Liver (tissue), 9 donors: Measurements from ENCODE around the gene LMF2. TPM values are rescaled to one million over a fixed set of nuclear protein-coding genes. Genes with fewer than 3 reads are reported as not detected.

Source experiments
- DNase-seq: peaks from one replicate; pipeline ENCODE4 v3.0.0-alpha.2; 2017; ENCODE audit warnings: low spot score
- H3K27ac ChIP-seq, 2 donors: one replicate each; pipeline ENCODE4 v1.7.0; 2013; ENCODE audit warnings: inconsistent platforms in 2 of 2, low read length in 2 of 2, control low read depth in 1 of 2, low read depth in 1 of 2, mild to moderate bottlenecking in 1 of 2
- H3K27me3 ChIP-seq, 4 donors: one replicate each; pipeline versions ENCODE4 v1.6.1 to v1.7.0; 2013; ENCODE audit warnings: low read length in 3 of 4, inconsistent platforms in 1 of 4, mild to moderate bottlenecking in 1 of 4, moderate library complexity in 1 of 4; ENCODE audit not compliant: control insufficient read depth in 4 of 4, insufficient read depth in 4 of 4
- H3K36me3 ChIP-seq, 4 donors: one replicate each; pipeline versions ENCODE4 v1.6.1 to v1.7.0; 2013; ENCODE audit warnings: low read length in 3 of 4, mild to moderate bottlenecking in 3 of 4, low read depth in 1 of 4, moderate library complexity in 1 of 4; ENCODE audit not compliant: control insufficient read depth in 4 of 4, insufficient read depth in 3 of 4
- H3K4me1 ChIP-seq, 4 donors: one replicate each; pipeline versions ENCODE4 v1.6.1 to v1.7.0; 2013; ENCODE audit warnings: low read length in 3 of 4, mild to moderate bottlenecking in 3 of 4, moderate library complexity in 1 of 4; ENCODE audit not compliant: control insufficient read depth in 4 of 4, insufficient read depth in 4 of 4
- H3K4me3 ChIP-seq, 3 donors: one replicate each; pipeline versions ENCODE4 v1.6.1 to v1.7.0; 2013; ENCODE audit warnings: low read length in 3 of 3, control low read depth in 1 of 3, low read depth in 1 of 3, mild to moderate bottlenecking in 1 of 3
- H3K9ac ChIP-seq, 2 donors: one replicate each; pipeline ENCODE4 v1.7.0; 2013; ENCODE audit warnings: low read length in 2 of 2, mild to moderate bottlenecking in 2 of 2, moderate library complexity in 2 of 2, control low read depth in 1 of 2, low read depth in 1 of 2
- H3K9me3 ChIP-seq, 4 donors: one replicate each; pipeline versions ENCODE4 v1.6.1 to v1.7.0; 2013; ENCODE audit warnings: low read length in 3 of 4; ENCODE audit not compliant: control insufficient read depth in 4 of 4
- ATF3 ChIP-seq: IDR thresholded peaks from 2 replicates; pipeline ENCODE4 v1.6.1; 2016; ENCODE audit warnings: antibody characterized with exemption
- CTCF ChIP-seq: fragments of 150-350 bp; IDR thresholded peaks from 2 replicates; pipeline ENCODE4 v1.5.1; 2017; ENCODE audit warnings: improper control_type of control experiment, low read depth, low read length; ENCODE audit not compliant: missing input control
- EGR1 ChIP-seq, 2 donors: IDR thresholded peaks; 2 replicates each; pipeline ENCODE4 v1.6.1; 2016 to 2018; ENCODE audit warnings: antibody characterized with exemption in 2 of 2, low read depth in 2 of 2
- FOXA1 ChIP-seq: IDR thresholded peaks from 2 replicates; pipeline ENCODE4 v1.6.1; 2016; ENCODE audit warnings: antibody characterized with exemption
- GABPA ChIP-seq, 2 donors: IDR thresholded peaks in 1 of 2; conservative IDR thresholded peaks in 1 of 2; 2 replicates each; pipeline ENCODE4 v1.6.1; 2016; ENCODE audit warnings: antibody characterized with exemption in 2 of 2, mild to moderate bottlenecking in 1 of 2, moderate library complexity in 1 of 2
- HNF4A ChIP-seq, 2 donors: conservative IDR thresholded peaks; 2 replicates each; pipeline ENCODE4 v1.6.1; 2016; ENCODE audit warnings: antibody characterized with exemption in 2 of 2, mild to moderate bottlenecking in 2 of 2
- HNF4G ChIP-seq: IDR thresholded peaks from 2 replicates; pipeline ENCODE4 v1.6.1; 2016; ENCODE audit warnings: antibody characterized with exemption
- JUND ChIP-seq, 2 donors: IDR thresholded peaks; 2 replicates each; pipeline ENCODE4 v1.6.1; 2016; ENCODE audit warnings: antibody characterized with exemption in 2 of 2
- MAX ChIP-seq: IDR thresholded peaks from 2 replicates; pipeline ENCODE4 v1.6.1; 2016; ENCODE audit warnings: antibody characterized with exemption
- NR2F2 ChIP-seq: IDR thresholded peaks from 2 replicates; pipeline ENCODE4 v1.6.1; 2016; ENCODE audit warnings: antibody characterized with exemption
- RAD21 ChIP-seq, 2 donors: IDR thresholded peaks; 2 replicates each; pipeline ENCODE4 v1.6.1; 2016; ENCODE audit warnings: antibody characterized with exemption in 2 of 2, mild to moderate bottlenecking in 2 of 2
- RXRA ChIP-seq, 2 donors: IDR thresholded peaks; 2 replicates each; pipeline ENCODE4 v1.6.1; 2017 to 2018; ENCODE audit warnings: antibody characterized with exemption in 2 of 2, mild to moderate bottlenecking in 1 of 2
- SP1 ChIP-seq: IDR thresholded peaks from 2 replicates; pipeline ENCODE4 v1.6.1; 2018; ENCODE audit warnings: antibody characterized with exemption, mild to moderate bottlenecking
- TAF1 ChIP-seq: conservative IDR thresholded peaks from 2 replicates; pipeline ENCODE4 v1.6.1; 2016; ENCODE audit warnings: antibody characterized with exemption, mild to moderate bottlenecking
- YY1 ChIP-seq: IDR thresholded peaks from 2 replicates; pipeline ENCODE4 v1.6.1; 2016; ENCODE audit warnings: antibody characterized with exemption, mild to moderate bottlenecking
- ZBTB33 ChIP-seq: IDR thresholded peaks from 2 replicates; pipeline ENCODE4 v1.6.1; 2016; ENCODE audit warnings: antibody characterized with exemption
- WGBS: extraction: QIAGEN DNeasy Blood & Tissue Kit; methylation state at CpG from one replicate; pipeline ENCODE4 v1.1.7; 2013; 5-methylcytosine and 5-hydroxymethylcytosine counted together
- polyA plus RNA-seq, 2 donors: library from polyadenylated mRNA; stranded (reverse) in 1 of 2; unstranded in 1 of 2; fragments of 200-250 nt in 1 of 2; fragments of >200 nt in 1 of 2; fragmentation: Nextera tagmentation in 1 of 2; extraction: Ambion mirVana in 1 of 2; gene quantifications; one replicate each; pipeline versions ENCODE4 v1.2.1 to v1.2.3, GENCODE V29; 2013 to 2015
- total RNA-seq, 2 donors: library from RNA; depleted of rRNA; stranded (reverse); fragments of >200 nt; gene quantifications; one replicate each; pipeline ENCODE4 v1.2.3, GENCODE V29; 2014
- TF ChIP-seq, protein P1 (sequence below): IDR thresholded peaks from 2 replicates; pipeline ENCODE4 v1.6.1; 2016; ENCODE audit warnings: antibody characterized with exemption, mild to moderate bottlenecking
- donor health status: healthy.
- donor health status: healthy.
- donor health status: healthy.
- donor health status: healthy.
- donor health status: healthy.

The LMF2 gene
- total and polyA plus RNA-seq, 4 donors: 16.7 to 35.6 (median 25.9) TPM

- Histone ChIP-seq H3K4me1 (peaks cover 0 to 12% (median 7%) of the 10 kb centered on the region in 4 donors), H3K27me3 (no peaks in the 10 kb centered on the region), H3K9me3 (no peaks in the 10 kb centered on the region), H3K36me3 (no peaks in the 10 kb centered on the region), H3K4me3 (no peak overlapping the region), H3K9ac (no peak overlapping the region), H3K27ac (no peak overlapping the region)
- TF ChIP-seq HNF4A (conservative IDR thresholded peaks at IDR 0.05): no peak
- no peak for TF ChIP-seq RAD21 (IDR thresholded peaks at IDR 0.05)
- no peak for TF ChIP-seq YY1
- TF ChIP-seq RXRA (IDR thresholded peaks at IDR 0.05): no peak
- no peak for TF ChIP-seq FOXA1
- TF ChIP-seq ATF3: no peak
- TF ChIP-seq JUND (IDR thresholded peaks at IDR 0.05): no peak
- TF ChIP-seq CTCF: no peak
- no peak for TF ChIP-seq TAF1
- TF ChIP-seq SP1: no peak
- TF ChIP-seq GABPA (IDR thresholded peaks at IDR 0.05 in 1 of 2, conservative IDR thresholded peaks at IDR 0.05 in 1 of 2): no peak
- WGBS: 79% methylated on average over 18 of the region's 18 CpGs
- no peak for DNase-seq
These were observed 19.4 kb downstream of the LMF2 start for GRCh38 chr22:50488006-50488677.

GRCh38 chr22:50487290-50488005 lies 20.1 kb downstream of the LMF2 start:
- WGBS: 88% methylated on average over 23 of the region's 23 CpGs
- H3K4me1 ChIP-seq: peaks cover 0 to 14% (median 7%) of the 10 kb centered on the region in 4 donors
- H3K36me3 ChIP-seq: no peaks in the 10 kb centered on the region
- TF ChIP-seq GABPA (IDR thresholded peaks at IDR 0.05 in 1 of 2, conservative IDR thresholded peaks at IDR 0.05 in 1 of 2): no peak
- TF ChIP-seq FOXA1: no peak
- no peak for TF ChIP-seq MAX
- TF ChIP-seq YY1: no peak
- no peak for TF ChIP-seq SP1
- TF ChIP-seq EGR1 (IDR thresholded peaks at IDR 0.05; ENCODE audit: low read depth in 2 of 2): no peak
- TF ChIP-seq NR2F2: no peak
- no peak for TF ChIP-seq HNF4G
- TF ChIP-seq, protein P1, sequence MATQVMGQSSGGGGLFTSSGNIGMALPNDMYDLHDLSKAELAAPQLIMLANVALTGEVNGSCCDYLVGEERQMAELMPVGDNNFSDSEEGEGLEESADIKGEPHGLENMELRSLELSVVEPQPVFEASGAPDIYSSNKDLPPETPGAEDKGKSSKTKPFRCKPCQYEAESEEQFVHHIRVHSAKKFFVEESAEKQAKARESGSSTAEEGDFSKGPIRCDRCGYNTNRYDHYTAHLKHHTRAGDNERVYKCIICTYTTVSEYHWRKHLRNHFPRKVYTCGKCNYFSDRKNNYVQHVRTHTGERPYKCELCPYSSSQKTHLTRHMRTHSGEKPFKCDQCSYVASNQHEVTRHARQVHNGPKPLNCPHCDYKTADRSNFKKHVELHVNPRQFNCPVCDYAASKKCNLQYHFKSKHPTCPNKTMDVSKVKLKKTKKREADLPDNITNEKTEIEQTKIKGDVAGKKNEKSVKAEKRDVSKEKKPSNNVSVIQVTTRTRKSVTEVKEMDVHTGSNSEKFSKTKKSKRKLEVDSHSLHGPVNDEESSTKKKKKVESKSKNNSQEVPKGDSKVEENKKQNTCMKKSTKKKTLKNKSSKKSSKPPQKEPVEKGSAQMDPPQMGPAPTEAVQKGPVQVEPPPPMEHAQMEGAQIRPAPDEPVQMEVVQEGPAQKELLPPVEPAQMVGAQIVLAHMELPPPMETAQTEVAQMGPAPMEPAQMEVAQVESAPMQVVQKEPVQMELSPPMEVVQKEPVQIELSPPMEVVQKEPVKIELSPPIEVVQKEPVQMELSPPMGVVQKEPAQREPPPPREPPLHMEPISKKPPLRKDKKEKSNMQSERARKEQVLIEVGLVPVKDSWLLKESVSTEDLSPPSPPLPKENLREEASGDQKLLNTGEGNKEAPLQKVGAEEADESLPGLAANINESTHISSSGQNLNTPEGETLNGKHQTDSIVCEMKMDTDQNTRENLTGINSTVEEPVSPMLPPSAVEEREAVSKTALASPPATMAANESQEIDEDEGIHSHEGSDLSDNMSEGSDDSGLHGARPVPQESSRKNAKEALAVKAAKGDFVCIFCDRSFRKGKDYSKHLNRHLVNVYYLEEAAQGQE: no peak
- TF ChIP-seq ZBTB33: no peak
- no peak for TF ChIP-seq HNF4A (conservative IDR thresholded peaks at IDR 0.05)
- no peak for TF ChIP-seq RXRA (IDR thresholded peaks at IDR 0.05)
- TF ChIP-seq RAD21 (IDR thresholded peaks at IDR 0.05): no peak
- no peak for TF ChIP-seq JUND (IDR thresholded peaks at IDR 0.05)
- no peaks in the 10 kb centered on the region for H3K9me3 ChIP-seq
- no peak overlapping the region for H3K27ac ChIP-seq
- no peak for DNase-seq
- H3K4me3 ChIP-seq: no peak overlapping the region
- no peak overlapping the region for H3K9ac ChIP-seq
- no peaks in the 10 kb centered on the region for H3K27me3 ChIP-seq
